H1 (cell line): ENCODE measurements around the gene RAB3IL1. TPM values are rescaled to one million over a fixed set of nuclear protein-coding genes. Genes with fewer than 3 reads are reported as not detected.

Experiments used
- ASH2L ChIP-seq: fragments of 200-600, 300-600 bp; sonication (generic); IDR thresholded peaks from one replicate; pipeline ENCODE4 v1.7.1; 2017; ENCODE audit warnings: low read length
- ATF2 ChIP-seq: IDR thresholded peaks from 2 replicates; pipeline ENCODE4 v1.6.1; 2012; ENCODE audit warnings: low read length, inconsistent platforms
- CTCF ChIP-seq, 3 experiments: IDR thresholded peaks; 1 replicate in 2 of 3; 2 replicates in 1 of 3; pipeline versions ENCODE4 v1.5.1 to v1.6.1; 2011; ENCODE audit warnings: low read length in 3 of 3, mild to moderate bottlenecking in 3 of 3, inconsistent platforms in 2 of 3, low read depth in 1 of 3, moderate library complexity in 1 of 3; ENCODE audit not compliant: insufficient read depth in 1 of 3; ENCODE audit errors: control extremely low read depth in 1 of 3
- FOSL1 ChIP-seq: IDR thresholded peaks from 2 replicates; pipeline ENCODE4 v1.6.1; 2011; ENCODE audit warnings: mild to moderate bottlenecking, low read depth, low read length, moderate library complexity; ENCODE audit not compliant: insufficient read depth
- RAD21 ChIP-seq, 2 experiments: IDR thresholded peaks in 1 of 2; conservative IDR thresholded peaks in 1 of 2; 2 replicates each; pipeline ENCODE4 v1.6.1; 2011; ENCODE audit warnings: low read depth in 2 of 2, low read length in 2 of 2, improper control_type of control experiment in 1 of 2, inconsistent platforms in 1 of 2, mild to moderate bottlenecking in 1 of 2, moderate library complexity in 1 of 2
- SIX5 ChIP-seq: IDR thresholded peaks from 2 replicates; pipeline ENCODE4 v1.6.1; 2011; ENCODE audit warnings: mild to moderate bottlenecking, low read depth, low read length
- SP2 ChIP-seq: IDR thresholded peaks from 2 replicates; pipeline ENCODE4 v1.6.1; 2012; ENCODE audit warnings: mild to moderate bottlenecking, low read length, inconsistent platforms
- TAF1 ChIP-seq: IDR thresholded peaks from 2 replicates; pipeline ENCODE4 v1.6.1; 2011; ENCODE audit warnings: mild to moderate bottlenecking, low read depth, low read length
- TAF7 ChIP-seq: optimal IDR thresholded peaks from 2 replicates; pipeline ENCODE3; 2011; ENCODE audit warnings: low read depth, mild to moderate bottlenecking, inconsistent platforms, low read length, moderate library complexity, borderline replicate concordance
- polyA plus RNA-seq, 7 experiments: library from polyadenylated mRNA; depleted of rRNA in 3 of 7; stranded (reverse) in 5 of 7; unstranded in 2 of 7; fragments of >200 nt in 5 of 7; fragments of 200-250 nt in 2 of 7; gene quantifications; 1 replicate in 5 of 7; 2 replicates in 1 of 7; 4 replicates in 1 of 7; pipeline versions ENCODE4 v1.2.1 to v1.2.3, GENCODE V29; 2011 to 2013; ENCODE audit warnings: missing spikeins in 2 of 7, mixed read lengths in 2 of 7
- total RNA-seq: library from RNA; stranded (reverse); fragmentation: NEBNext Ultra II Directional; extraction: Animal tissue kit (Norgen Biotek cat#: 25700); gene quantifications from 2 replicates; pipeline ENCODE4 v1.2.1, GENCODE V29; 2021

RAB3IL1 gene
- total and polyA plus RNA-seq, 2 of the 8 experiments (the other 6 are each of a cell fraction or from before 2014, with no cell fraction given), result 6.8 to 7.9 TPM

- TF ChIP-seq ATF2 (no peak), FOSL1 (no peak), CTCF (IDR thresholded peaks at IDR 0.05; ENCODE audit: control extremely low read depth in 1 of 3, insufficient read depth in 1 of 3, low read depth in 1 of 3, low read length in 3 of 3) (no peak), SP2 (no peak), TAF1 (no peak), ASH2L (no peak), RAD21 (IDR thresholded peaks at IDR 0.05 in 1 of 2, conservative IDR thresholded peaks at IDR 0.05 in 1 of 2; ENCODE audit: low read depth in 2 of 2, low read length in 2 of 2) (no peak), SIX5 (no peak), TAF7 (no peak)
- TF ChIP-seq, all 59 proteins: peak for 0
Observed at GRCh38 chr11:61851113-61851899, 66.1 kb downstream of the RAB3IL1 start (continued).
